CD4-positive, alpha-beta T cell (primary cell): ENCODE measurements around the gene EMILIN3. TPM values are rescaled to one million over a fixed set of nuclear protein-coding genes. Genes with fewer than 3 reads are reported as not detected.

ENCODE experiments used
- ATAC-seq: fragments of 200-7000 bp; cut with Tn5 transposase; one replicate; pipeline ENCODE4 v1.10.0; 2022; ENCODE audit warnings: mild to moderate bottlenecking; ENCODE audit not compliant: poor library complexity
- CTCF ChIA-PET: fragments of 350-600 bp; sonication (Branson Sonifier 250); formaldehyde crosslinking; loops from one replicate; lab custom pipeline; 2021; ENCODE audit warnings: antibody characterized with exemption, inconsistent platforms; lab: Charles Lee
- POLR2A ChIA-PET: fragments of 350-600 bp; sonication (Branson Sonifier 250); formaldehyde crosslinking; loops from one replicate; lab custom pipeline; 2021; ENCODE audit warnings: antibody characterized with exemption, inconsistent platforms; lab: Charles Lee
- DNase-seq, 14 experiments: peaks; one replicate each; pipeline ENCODE4 v3.0.0-alpha.2; 2013 to 2020; ENCODE audit warnings: mixed read lengths in 2 of 14
- H3K27ac ChIP-seq, 2 donors: one replicate each; pipeline versions ENCODE4 v1.5.1 to v1.7.0; 2013; ENCODE audit warnings: low read length in 2 of 2, low read depth in 1 of 2, mild to moderate bottlenecking in 1 of 2
- H3K27me3 ChIP-seq, 2 experiments: 1 replicate in 1 of 2; 2 replicates in 1 of 2; pipeline versions ENCODE4 v1.6.1 to v1.7.0; 2013; ENCODE audit warnings: low read length in 2 of 2, control low read depth in 1 of 2, mild to moderate bottlenecking in 1 of 2, moderate library complexity in 1 of 2; ENCODE audit not compliant: insufficient read depth in 2 of 2, control insufficient read depth in 1 of 2
- H3K36me3 ChIP-seq: one replicate; pipeline ENCODE4 v1.6.1; 2013; ENCODE audit warnings: low read length, control low read depth; ENCODE audit not compliant: insufficient read depth
- H3K4me1 ChIP-seq: one replicate; pipeline ENCODE4 v1.6.1; 2013; ENCODE audit warnings: low read length, control low read depth; ENCODE audit not compliant: insufficient read depth
- H3K4me3 ChIP-seq: one replicate; pipeline ENCODE4 v1.5.1; 2013; ENCODE audit warnings: mild to moderate bottlenecking, low read length, moderate library complexity
- H3K9me3 ChIP-seq, 2 experiments: 1 replicate in 1 of 2; 2 replicates in 1 of 2; pipeline versions ENCODE4 v1.6.1 to v1.7.0; 2013; ENCODE audit warnings: low read length in 2 of 2, mild to moderate bottlenecking in 2 of 2, control low read depth in 1 of 2, moderate library complexity in 1 of 2; ENCODE audit not compliant: control insufficient read depth in 1 of 2, insufficient read depth in 1 of 2
- H3K27ac Mint-ChIP-seq: one replicate; pipeline ENCODE4 v1.8.0; 2020; ENCODE audit warnings: mixed read lengths
- H3K27me3 Mint-ChIP-seq: one replicate; pipeline ENCODE4 v1.8.0; 2021; ENCODE audit warnings: mixed read lengths
- H3K36me3 Mint-ChIP-seq: one replicate; pipeline ENCODE4 v1.8.0; 2021; ENCODE audit warnings: low read depth, mixed read lengths
- H3K4me1 Mint-ChIP-seq: one replicate; pipeline ENCODE4 v1.8.0; 2021; ENCODE audit warnings: low read depth, mixed read lengths
- H3K4me3 Mint-ChIP-seq: one replicate; pipeline ENCODE4 v1.8.0; 2020; ENCODE audit warnings: mild to moderate bottlenecking, mixed read lengths
- H3K9me3 Mint-ChIP-seq: one replicate; pipeline ENCODE4 v1.8.0; 2020; ENCODE audit warnings: mixed read lengths
- intact Hi-C, 2 experiments: fragments of 100-400 bp; cut with DNase I in 1 of 2; cut with micrococcal nuclease in 1 of 2; formaldehyde crosslinking; loops; one replicate each; pipeline versions ENCODE4 v1.15.1 to v1.9.0; 2023 to 2025; cut with DNase I, micrococcal nuclease
- total RNA-seq, 174 experiments: library from RNA in 2 of 174; stranded (reverse) in 2 of 174; gene quantifications; one replicate each; pipeline ENCODE4 v1.2.3 and lab custom pipeline; 2021 to 2026
- TF ChIP-seq, protein P1 (sequence below): fragments of 200-600 bp; IDR thresholded peaks from one replicate; pipeline ENCODE4 v1.8.0; 2022; ENCODE audit warnings: antibody characterized with exemption, mild to moderate bottlenecking

EMILIN3 gene
- total RNA-seq, 2 experiments from 2014 or later = 0.11 to 0.22 TPM

GRCh38 chr20:41334443-41335421, 31.9 kb downstream of the EMILIN3 start:
- Mint-ChIP-seq H3K36me3 (no peaks in the 10 kb centered on the region), H3K9me3 (no peaks in the 10 kb centered on the region), H3K4me1 (peaks cover 6% of the 10 kb centered on the region), H3K27ac (no peak overlapping the region), H3K27me3 (peaks cover 7% of the 10 kb centered on the region), H3K4me3 (no peak overlapping the region)
- ATAC-seq = no peak
- DNase-seq = no peak
- peaks cover 8% of the 10 kb centered on the region for H3K4me1 ChIP-seq
- H3K27me3 ChIP-seq = no peaks in the 10 kb centered on the region
- H3K27ac ChIP-seq = no peak overlapping the region
- TF ChIP-seq, protein P1, sequence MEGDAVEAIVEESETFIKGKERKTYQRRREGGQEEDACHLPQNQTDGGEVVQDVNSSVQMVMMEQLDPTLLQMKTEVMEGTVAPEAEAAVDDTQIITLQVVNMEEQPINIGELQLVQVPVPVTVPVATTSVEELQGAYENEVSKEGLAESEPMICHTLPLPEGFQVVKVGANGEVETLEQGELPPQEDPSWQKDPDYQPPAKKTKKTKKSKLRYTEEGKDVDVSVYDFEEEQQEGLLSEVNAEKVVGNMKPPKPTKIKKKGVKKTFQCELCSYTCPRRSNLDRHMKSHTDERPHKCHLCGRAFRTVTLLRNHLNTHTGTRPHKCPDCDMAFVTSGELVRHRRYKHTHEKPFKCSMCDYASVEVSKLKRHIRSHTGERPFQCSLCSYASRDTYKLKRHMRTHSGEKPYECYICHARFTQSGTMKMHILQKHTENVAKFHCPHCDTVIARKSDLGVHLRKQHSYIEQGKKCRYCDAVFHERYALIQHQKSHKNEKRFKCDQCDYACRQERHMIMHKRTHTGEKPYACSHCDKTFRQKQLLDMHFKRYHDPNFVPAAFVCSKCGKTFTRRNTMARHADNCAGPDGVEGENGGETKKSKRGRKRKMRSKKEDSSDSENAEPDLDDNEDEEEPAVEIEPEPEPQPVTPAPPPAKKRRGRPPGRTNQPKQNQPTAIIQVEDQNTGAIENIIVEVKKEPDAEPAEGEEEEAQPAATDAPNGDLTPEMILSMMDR = no peak
- intact Hi-C loops = loop anchor here in 1 of 2 experiments (10.0 kb wide), 1 partner anchor 100 kb away; no protein-coding TSS in a partner anchor
- POLR2A ChIA-PET = no interaction called here
- H3K4me3 ChIP-seq = no peak overlapping the region
- H3K36me3 ChIP-seq = no peaks in the 10 kb centered on the region
- CTCF ChIA-PET = interaction anchor here (1.3 kb wide), 1 partner anchor 12 kb away, joined by 3 read pairs; no protein-coding TSS in a partner anchor
- H3K9me3 ChIP-seq = no peaks in the 10 kb centered on the region

DNA sequence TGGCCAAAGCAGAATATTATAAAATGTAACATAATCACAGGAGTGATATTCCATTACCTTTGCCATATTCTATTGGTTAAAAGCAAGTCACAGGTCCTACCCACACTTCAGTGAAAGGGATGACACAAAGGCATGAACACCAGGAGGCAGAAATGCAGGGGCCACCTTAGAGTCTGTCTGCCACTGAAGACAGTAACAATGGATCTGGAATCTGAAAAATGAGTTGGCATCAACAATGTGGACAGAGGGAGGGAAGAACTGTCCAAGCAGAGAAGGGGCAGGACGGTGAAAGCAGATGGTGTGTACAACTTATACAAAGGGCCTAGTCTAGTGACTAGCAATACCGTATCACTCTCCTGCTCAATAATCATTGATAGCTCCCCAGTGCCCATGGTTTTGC, 32.6 kb downstream of the EMILIN3 start:
- no peak for ATAC-seq
- Histone ChIP-seq H3K4me1 (peaks cover 12% of the 10 kb centered on the region), H3K27ac (no peak overlapping the region), H3K9me3 (no peaks in the 10 kb centered on the region), H3K4me3 (no peak overlapping the region), H3K27me3 (no peaks in the 10 kb centered on the region), H3K36me3 (no peaks in the 10 kb centered on the region)
- H3K36me3 Mint-ChIP-seq = no peaks in the 10 kb centered on the region
- H3K4me1 Mint-ChIP-seq = peaks cover 10% of the 10 kb centered on the region
- no peak overlapping the region for H3K27ac Mint-ChIP-seq
- H3K4me3 Mint-ChIP-seq = no peak overlapping the region
- H3K9me3 Mint-ChIP-seq = no peaks in the 10 kb centered on the region
- no peak for DNase-seq
- TF ChIP-seq, protein P1 = no peak
- CTCF ChIA-PET = interaction anchor here (1.3 kb wide), 1 partner anchor 11 kb away, joined by 3 read pairs; no protein-coding TSS in a partner anchor
- POLR2A ChIA-PET = no interaction called here
- intact Hi-C loops = loop anchor here in 1 of 2 experiments (10.0 kb wide), 1 partner anchor 99 kb away; no protein-coding TSS in a partner anchor
- peaks cover 7% of the 10 kb centered on the region for H3K27me3 Mint-ChIP-seq

- peaks cover 12% of the 10 kb centered on the region for H3K4me1 ChIP-seq
- no peaks in the 10 kb centered on the region for H3K9me3 Mint-ChIP-seq
- ATAC-seq (no peak), DNase-seq (no peak)
- peaks cover 11% of the 10 kb centered on the region for H3K4me1 Mint-ChIP-seq
- ChIA-PET POLR2A (no interaction called here), CTCF (interaction anchor here (1.1 kb wide), 1 partner anchor 8 kb away, joined by 3 read pairs; the partner anchor contains the start of gene LPIN3)
- TF ChIP-seq, protein P1 = no peak
- no peak overlapping the region for H3K4me3 ChIP-seq
- no peak overlapping the region for H3K4me3 Mint-ChIP-seq
- no peaks in the 10 kb centered on the region for H3K36me3 Mint-ChIP-seq
- no peak overlapping the region for H3K27ac Mint-ChIP-seq
- H3K27me3 ChIP-seq = no peaks in the 10 kb centered on the region
- intact Hi-C loops = loop anchor here in 1 of 2 experiments (10.0 kb wide), 1 partner anchor 97 kb away; no protein-coding TSS in a partner anchor
- H3K9me3 ChIP-seq = no peaks in the 10 kb centered on the region
- no peak overlapping the region for H3K27ac ChIP-seq
- no peaks in the 10 kb centered on the region for H3K36me3 ChIP-seq
- H3K27me3 Mint-ChIP-seq = peaks cover 4% of the 10 kb centered on the region
Observed at GRCh38 chr20:41331731-41332130, 34.9 kb downstream of the EMILIN3 start.
